ENCODE results near the gene RAB11FIP3.

Gene RAB11FIP3

DNA sequence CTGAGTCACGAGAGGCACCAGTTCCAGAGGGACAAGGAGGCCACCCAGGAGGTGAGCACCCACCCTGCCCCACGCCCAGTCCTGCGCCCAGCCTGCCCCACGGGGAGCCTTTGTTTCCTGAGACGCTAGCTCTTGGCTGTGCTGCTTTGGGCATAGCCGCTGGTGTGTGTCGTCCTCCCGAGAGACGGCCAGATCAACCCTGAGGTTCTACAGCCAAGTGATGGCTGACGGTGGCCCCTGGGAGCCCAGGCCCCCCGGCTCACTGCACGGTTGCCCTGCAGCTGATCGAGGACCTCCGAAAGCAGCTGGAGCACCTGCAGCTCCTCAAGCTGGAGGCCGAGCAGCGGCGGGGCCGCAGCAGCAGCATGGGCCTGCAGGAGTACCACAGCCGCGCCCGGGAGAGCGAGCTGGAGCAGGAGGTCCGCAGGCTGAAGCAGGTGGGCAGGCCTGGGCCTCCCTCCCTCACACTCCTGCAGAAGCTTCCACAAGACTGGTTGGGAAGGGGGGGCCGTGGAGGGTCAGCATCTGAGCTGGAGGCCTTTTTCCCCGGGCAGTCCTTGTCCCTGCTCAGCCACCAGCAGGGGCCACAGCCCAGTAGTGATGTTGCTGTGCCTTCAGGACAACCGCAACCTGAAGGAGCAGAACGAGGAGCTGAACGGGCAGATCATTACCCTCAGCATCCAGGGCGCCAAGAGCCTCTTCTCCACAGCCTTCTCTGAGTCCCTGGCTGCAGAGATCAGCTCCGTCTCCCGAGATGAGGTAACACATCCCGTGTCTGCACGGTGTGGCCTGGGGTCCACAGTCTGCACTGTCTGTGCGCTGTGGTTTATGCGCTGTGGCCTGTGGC is 94.6 kb downstream of the RAB11FIP3 start:
- no peaks in the 10 kb centered on the region for H3K9me2 ChIP-seq (replicated peaks; ENCODE audit: control insufficient read depth, low read length)
- H3K79me2 ChIP-seq (ENCODE audit: control insufficient read depth, low read length), result peaks cover 12% of the 10 kb centered on the region
- no peaks in the 10 kb centered on the region for H3K27me3 ChIP-seq (ENCODE audit: control insufficient read depth, low read length)
- H3K27ac ChIP-seq (ENCODE audit: low read depth, low read length), result no peak overlapping the region
- peaks cover 13% of the 10 kb centered on the region for H3K36me3 ChIP-seq (ENCODE audit: control insufficient read depth, low read length)
- TF ChIP-seq EZH2phosphoT487 (IDR thresholded peaks at IDR 0.05; ENCODE audit: borderline replicate concordance, low read length) (no peak), CTCF (IDR thresholded peaks at IDR 0.05; ENCODE audit: low read depth, low read length, poor library complexity, severe bottlenecking) (no peak)
- peaks cover 12% of the 10 kb centered on the region for H3K4me1 ChIP-seq (ENCODE audit: control insufficient read depth, low read length)
- H3K4me2 ChIP-seq (ENCODE audit: low read length), result no peak overlapping the region
- H4K20me1 ChIP-seq (ENCODE audit: control insufficient read depth, insufficient read depth, low read depth, low read length), result no peaks in the 10 kb centered on the region; the same call in 1 of the 2 replicates
- H3K4me3 ChIP-seq (ENCODE audit: low read length), result no peak overlapping the region
- no peaks in the 10 kb centered on the region for H3K9me3 ChIP-seq (ENCODE audit: control insufficient read depth, insufficient read depth, low read length)
- no peaks in the 10 kb centered on the region for H3F3A ChIP-seq (ENCODE audit: control insufficient read depth, insufficient read depth)

DNA sequence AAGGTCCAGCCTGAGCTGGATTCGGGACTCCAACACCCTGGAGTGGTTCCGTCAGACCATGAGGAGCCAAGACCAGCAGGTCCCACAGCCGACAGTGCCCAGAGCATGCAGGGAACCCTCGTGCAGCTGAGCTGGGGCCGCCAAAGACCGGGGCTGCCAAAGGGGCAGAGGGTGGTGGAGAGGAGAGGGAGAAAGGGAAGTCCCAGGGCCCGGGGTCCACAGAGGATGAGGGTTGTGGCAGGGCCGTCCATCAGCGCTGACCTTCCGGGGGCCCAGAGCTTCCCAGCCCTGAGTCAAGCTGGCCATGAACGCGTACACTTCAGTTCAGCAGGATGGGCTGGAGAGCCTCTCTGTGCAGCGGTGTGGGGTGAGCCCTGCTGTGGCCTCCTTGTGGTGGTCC is 95.4 kb downstream of the RAB11FIP3 start:
- no peak overlapping the region for H3K4me2 ChIP-seq (ENCODE audit: low read length)
- no peak overlapping the region for H3K4me3 ChIP-seq (ENCODE audit: low read length)
- no peaks in the 10 kb centered on the region for H3K27me3 ChIP-seq (ENCODE audit: control insufficient read depth, low read length)
- TF ChIP-seq CTCF (IDR thresholded peaks at IDR 0.05; ENCODE audit: low read depth, low read length, poor library complexity, severe bottlenecking), result no peak
- TF ChIP-seq EZH2phosphoT487 (IDR thresholded peaks at IDR 0.05; ENCODE audit: borderline replicate concordance, low read length), result no peak
- no peaks in the 10 kb centered on the region for H3K9me3 ChIP-seq (ENCODE audit: control insufficient read depth, insufficient read depth, low read length)
- H3K4me1 ChIP-seq (ENCODE audit: control insufficient read depth, low read length), result peaks cover 20% of the 10 kb centered on the region
- H3K36me3 ChIP-seq (ENCODE audit: control insufficient read depth, low read length), result peaks cover 13% of the 10 kb centered on the region
- H4K20me1 ChIP-seq (ENCODE audit: control insufficient read depth, insufficient read depth, low read depth, low read length), result no peaks in the 10 kb centered on the region; the same call in 1 of the 2 replicates
- H3K79me2 ChIP-seq (ENCODE audit: control insufficient read depth, low read length), result peaks cover 20% of the 10 kb centered on the region
- no peak overlapping the region for H3K27ac ChIP-seq (ENCODE audit: low read depth, low read length)
- H3K9me2 ChIP-seq (replicated peaks; ENCODE audit: control insufficient read depth, low read length), result no peaks in the 10 kb centered on the region
- H3F3A ChIP-seq (ENCODE audit: control insufficient read depth, insufficient read depth), result peaks cover 5% of the 10 kb centered on the region

DNA sequence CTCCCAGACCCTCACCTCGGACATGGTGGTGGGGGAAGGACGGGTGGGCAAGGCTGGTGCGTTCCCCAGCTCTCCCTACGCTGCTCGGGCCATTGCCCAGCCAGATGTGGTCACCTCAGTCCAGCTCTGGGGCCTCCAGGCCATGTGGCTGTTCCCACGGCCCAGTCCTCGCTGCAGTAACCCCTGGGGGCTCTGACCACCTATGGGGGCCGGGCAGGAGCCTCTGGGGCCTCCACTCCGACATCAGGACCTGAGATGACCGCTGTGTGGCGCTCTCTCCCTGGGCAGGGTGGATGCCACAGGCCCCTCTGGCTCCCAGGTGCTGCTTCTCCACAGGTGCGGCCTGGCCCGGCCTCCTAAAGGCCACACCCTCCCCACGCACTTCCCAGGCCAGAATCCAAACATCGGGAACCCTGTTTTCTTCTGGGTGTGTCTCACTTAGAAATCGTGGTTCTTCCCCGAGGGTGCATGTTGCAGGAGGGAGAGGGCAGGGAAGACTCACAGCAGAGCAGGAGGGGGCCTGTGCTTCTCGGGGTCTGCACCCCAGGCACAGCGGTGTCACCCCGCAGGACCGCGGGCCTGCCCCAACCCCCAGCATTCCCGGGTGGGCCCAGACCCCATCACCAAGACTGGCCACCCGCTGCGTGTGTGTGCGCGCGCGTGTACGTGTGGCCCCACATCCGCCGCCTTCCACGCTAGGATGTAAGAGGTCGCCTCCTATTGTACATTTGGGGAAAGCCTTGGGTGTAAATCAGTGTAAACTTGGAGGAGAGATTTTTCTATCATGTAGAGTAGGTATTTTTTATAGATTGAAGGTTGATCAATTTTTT is 96.1 kb downstream of the RAB11FIP3 start:
- Histone ChIP-seq H3F3A (ENCODE audit: control insufficient read depth, insufficient read depth) (peaks cover 5% of the 10 kb centered on the region), H3K79me2 (ENCODE audit: control insufficient read depth, low read length) (peaks cover 27% of the 10 kb centered on the region), H3K4me3 (ENCODE audit: low read length) (no peak overlapping the region)

More for the DNA sequence above, 96.1 kb downstream of the RAB11FIP3 start:
- H3K27ac ChIP-seq (ENCODE audit: low read depth, low read length), result no peak overlapping the region
- no peaks in the 10 kb centered on the region for H3K9me3 ChIP-seq (ENCODE audit: control insufficient read depth, insufficient read depth, low read length)
- H4K20me1 ChIP-seq (ENCODE audit: control insufficient read depth, insufficient read depth, low read depth, low read length), result no peaks in the 10 kb centered on the region; the same call in 1 of the 2 replicates
- no peak overlapping the region for H3K4me2 ChIP-seq (ENCODE audit: low read length)
- peaks cover 25% of the 10 kb centered on the region for H3K4me1 ChIP-seq (ENCODE audit: control insufficient read depth, low read length)
- no peaks in the 10 kb centered on the region for H3K9me2 ChIP-seq (replicated peaks; ENCODE audit: control insufficient read depth, low read length)
- no peaks in the 10 kb centered on the region for H3K27me3 ChIP-seq (ENCODE audit: control insufficient read depth, low read length)
- H3K36me3 ChIP-seq (ENCODE audit: control insufficient read depth, low read length), result peaks cover 12% of the 10 kb centered on the region
- no peak for TF ChIP-seq CTCF (IDR thresholded peaks at IDR 0.05; ENCODE audit: low read depth, low read length, poor library complexity, severe bottlenecking)
- no peak for TF ChIP-seq EZH2phosphoT487 (IDR thresholded peaks at IDR 0.05; ENCODE audit: borderline replicate concordance, low read length)
